CD1c-positive myeloid dendritic cell (primary cell): Measurements from ENCODE around the gene HADHA.
"Not testable (repeated sequence)": the region's sequence is repeated elsewhere in the genome, so short reads cannot be mapped to it uniquely, and the experiment has no call there.

Experiments used
- DNase-seq: peaks from one replicate; pipeline ENCODE4 v3.0.0-alpha.2; 2016; ENCODE audit errors: extremely low spot score

Gene HADHA

GRCh38 chr2:26244309-26245230 is at the start of gene HADHA, which contains the start of gene HADHB:
Gene HADHA, minus strand, starts transcription at chr2:26244632. Its CDS starts 36 bp downstream, at chr2:26244596.
Gene HADHB, plus strand, starts transcription at chr2:26244939. Its CDS starts 9,316 bp downstream, at chr2:26254255.
- peak; percentile 88 for DNase-seq

- peak; percentile 43 for DNase-seq
Measured at GRCh38 chr2:26292646-26293045, 48.2 kb upstream of the HADHA start.

GRCh38 chr2:26290001-26290400 is 45.6 kb upstream of the HADHA start:
- DNase-seq, result peak; percentile 50

GRCh38 chr2:26285931-26286330 is 41.5 kb upstream of the HADHA start:
- DNase-seq, result no peak

GRCh38 chr2:26284132-26284531 is 39.7 kb upstream of the HADHA start:
- no peak for DNase-seq

GRCh38 chr2:26283606-26284005 is 39.2 kb upstream of the HADHA start:
- DNase-seq, result no peak

GRCh38 chr2:26281226-26281625 is 36.8 kb upstream of the HADHA start:
- no peak for DNase-seq

- no peak for DNase-seq
Measured at GRCh38 chr2:26279886-26280285, 35.5 kb upstream of the HADHA start.

GRCh38 chr2:26276484-26277227 is 32.2 kb upstream of the HADHA start:
- DNase-seq, result no peak

- DNase-seq, result peak; percentile 92
Measured at GRCh38 chr2:26274058-26274613, 29.7 kb upstream of the HADHA start.

GRCh38 chr2:26273501-26273900 is 29.1 kb upstream of the HADHA start:
- DNase-seq, result peak; percentile 72

GRCh38 chr2:26270373-26270772 is 25.9 kb upstream of the HADHA start:
- peak; percentile 30 for DNase-seq

- DNase-seq, result peak; percentile 80
Measured at GRCh38 chr2:26269571-26270158, 25.2 kb upstream of the HADHA start.

- peak; percentile 27 for DNase-seq
Measured at GRCh38 chr2:26268670-26269385, 24.4 kb upstream of the HADHA start.

- DNase-seq, result peak; percentile 45
Measured at GRCh38 chr2:26268213-26268612, 23.8 kb upstream of the HADHA start.

GRCh38 chr2:26258836-26259235 is 14.4 kb upstream of the HADHA start:
- not testable (repeated sequence) for DNase-seq

- no peak for DNase-seq
Measured at GRCh38 chr2:26255759-26256384, 11.4 kb upstream of the HADHA start.

GRCh38 chr2:26251893-26252292 is 7.5 kb upstream of the HADHA start:
- no peak for DNase-seq

- DNase-seq, result no peak
Measured at GRCh38 chr2:26249625-26250024, 5.2 kb upstream of the HADHA start.

GRCh38 chr2:26246818-26247217 is 2.4 kb upstream of the HADHA start:
- DNase-seq, result peak; percentile 64

- DNase-seq, result peak; percentile 64
Measured at GRCh38 chr2:26245810-26246209, 1.4 kb upstream of the HADHA start.
